ENCODE measurements around the gene ESPL1. TPM values are rescaled to one million over a fixed set of nuclear protein-coding genes. Genes with fewer than 3 reads are reported as not detected.

The ESPL1 gene
- total RNA-seq, 1 experiment from 2014 or later: 29.5 TPM

DNA sequence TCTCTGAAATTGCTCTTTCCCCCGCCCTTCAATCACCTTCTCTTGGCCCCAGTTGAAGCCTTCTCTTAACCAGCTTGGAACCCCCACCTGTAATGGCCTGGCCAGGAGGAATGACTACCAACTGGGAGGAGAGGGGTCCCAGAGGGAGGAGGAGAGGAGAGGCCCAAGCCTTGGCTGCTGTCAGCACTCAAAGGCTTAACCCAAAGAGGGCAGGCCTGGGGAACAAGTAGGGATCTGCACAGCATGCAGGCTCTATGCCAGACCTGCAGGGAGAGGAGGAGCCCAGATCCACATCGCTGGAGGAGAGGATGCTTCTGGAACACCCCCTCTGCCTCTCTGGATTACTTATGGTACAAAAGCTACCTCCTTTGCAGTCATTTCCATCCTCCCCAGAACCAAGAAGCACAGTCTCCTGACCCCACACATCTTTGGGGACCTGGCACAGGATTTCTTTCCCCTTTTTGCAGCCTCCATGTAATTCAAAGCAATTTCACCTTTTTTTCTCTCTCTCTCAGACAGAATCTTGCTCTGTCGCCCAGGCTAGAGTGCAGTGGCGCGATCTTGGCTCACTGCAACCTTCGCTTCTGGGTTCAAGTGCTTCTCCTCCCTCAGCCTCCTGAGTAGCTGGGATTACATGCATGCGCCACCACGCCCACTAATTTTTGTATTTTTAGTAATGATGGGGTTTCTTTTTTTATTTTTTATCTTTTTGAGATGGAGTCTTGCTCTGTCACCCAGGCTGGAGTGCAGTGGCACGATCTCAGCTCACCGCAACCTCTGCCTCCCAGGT lies 42.3 kb upstream of the ESPL1 start:
- no peak overlapping the region for H3K27ac ChIP-seq
- no peak overlapping the region for H3K4me3 ChIP-seq
- peaks cover 15% of the 10 kb centered on the region for H3K4me1 ChIP-seq
- no peak for DNase-seq
- no peaks in the 10 kb centered on the region for H3K9me3 ChIP-seq (replicated peaks)
- no peaks in the 10 kb centered on the region for H3K27me3 ChIP-seq
- H3K36me3 ChIP-seq: no peaks in the 10 kb centered on the region

DNA sequence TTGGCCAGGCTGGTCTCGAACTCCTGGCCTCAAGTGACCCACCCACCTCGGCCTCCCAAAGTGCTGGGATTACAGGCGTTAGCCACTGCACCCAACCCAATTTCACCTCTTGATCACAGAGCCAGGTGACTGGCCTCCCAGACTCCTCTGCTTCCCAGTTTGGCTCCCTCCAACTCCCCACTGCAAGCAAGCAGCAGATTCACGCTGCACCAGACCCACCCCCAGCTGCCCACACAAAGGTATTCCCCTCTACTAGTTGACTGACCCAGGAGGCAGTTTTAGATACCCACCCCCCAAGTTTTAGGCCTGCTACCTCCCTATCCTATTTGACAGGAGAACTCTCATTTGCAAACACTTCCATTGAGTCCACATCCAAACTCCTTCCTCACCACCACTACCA lies 41.3 kb upstream of the ESPL1 start:
- Histone ChIP-seq H3K9me3 (replicated peaks) (no peaks in the 10 kb centered on the region), H3K27me3 (no peaks in the 10 kb centered on the region), H3K4me3 (no peak overlapping the region), H3K4me1 (peaks cover 15% of the 10 kb centered on the region), H3K27ac (no peak overlapping the region), H3K36me3 (no peaks in the 10 kb centered on the region)
- no peak for DNase-seq

DNA sequence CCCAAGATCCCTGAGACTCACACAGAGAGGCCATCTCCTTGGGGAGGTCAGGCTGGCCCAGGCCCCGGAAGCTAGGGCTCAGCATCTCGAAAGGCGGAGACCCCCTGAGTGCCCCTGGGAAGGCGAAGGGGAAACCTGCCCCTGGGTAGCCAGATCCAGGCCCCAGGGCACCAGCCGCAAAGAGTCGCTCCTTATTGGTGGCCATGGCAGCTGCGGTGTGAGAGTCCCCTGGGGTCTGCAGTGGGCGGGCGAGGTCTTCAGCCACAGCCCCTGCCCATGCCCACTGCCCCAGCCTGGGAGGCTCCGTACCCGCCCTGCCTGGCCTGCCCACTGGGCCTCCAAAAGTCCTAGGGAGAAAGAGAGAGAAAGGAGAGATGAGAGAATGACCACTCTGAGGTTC lies 40.8 kb upstream of the ESPL1 start:
- peaks cover 16% of the 10 kb centered on the region for H3K4me1 ChIP-seq
- no peak overlapping the region for H3K27ac ChIP-seq
- H3K4me3 ChIP-seq: no peak overlapping the region
- no peaks in the 10 kb centered on the region for H3K9me3 ChIP-seq (replicated peaks)
- no peaks in the 10 kb centered on the region for H3K27me3 ChIP-seq
- H3K36me3 ChIP-seq: no peaks in the 10 kb centered on the region
- DNase-seq: no peak

DNA sequence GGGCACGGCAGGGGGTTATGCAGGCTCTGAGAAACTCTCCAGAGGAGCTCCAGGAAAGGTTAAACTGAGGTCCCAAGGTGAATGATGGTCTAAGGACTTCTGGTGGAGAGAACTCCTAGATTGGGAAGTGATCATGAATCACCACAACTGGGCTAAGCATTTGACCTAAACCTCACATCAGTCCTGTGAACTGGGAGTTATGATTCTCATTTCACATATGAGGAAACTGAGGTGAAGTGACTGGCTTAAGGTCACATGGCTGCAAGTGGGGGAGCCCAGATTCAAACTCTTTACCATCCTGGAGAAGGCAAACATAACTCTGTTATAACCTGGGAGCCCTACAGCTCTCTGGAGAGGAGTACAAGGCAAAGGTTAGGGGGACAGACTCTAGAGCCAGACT lies 40.3 kb upstream of the ESPL1 start:
- H3K4me1 ChIP-seq: peaks cover 16% of the 10 kb centered on the region
- H3K27me3 ChIP-seq: no peaks in the 10 kb centered on the region
- H3K9me3 ChIP-seq (replicated peaks): no peaks in the 10 kb centered on the region
- H3K36me3 ChIP-seq: no peaks in the 10 kb centered on the region
- DNase-seq: no peak
- no peak overlapping the region for H3K27ac ChIP-seq
- H3K4me3 ChIP-seq: no peak overlapping the region

DNA sequence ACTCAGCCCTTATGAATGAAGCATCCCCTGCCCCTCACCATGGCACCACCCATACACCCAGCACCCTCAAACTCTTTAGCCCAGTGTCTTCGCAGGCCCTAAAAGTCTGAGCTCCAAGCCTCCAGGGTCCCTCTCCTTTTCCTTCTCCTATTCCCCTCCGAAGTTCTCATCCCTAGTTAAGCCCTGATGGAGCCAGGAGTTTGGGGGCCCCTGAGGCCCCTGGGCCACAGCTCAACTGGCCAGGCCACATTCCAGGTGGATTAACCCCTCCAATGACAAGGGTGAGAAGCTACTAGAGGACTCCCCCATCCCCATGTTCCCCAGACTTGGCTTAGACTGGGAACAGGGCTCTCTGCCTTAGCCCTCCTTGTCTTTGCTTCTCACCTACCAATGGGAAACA lies 38.6 kb upstream of the ESPL1 start:
- no peaks in the 10 kb centered on the region for H3K36me3 ChIP-seq
- no peaks in the 10 kb centered on the region for H3K9me3 ChIP-seq (replicated peaks)
- no peak overlapping the region for H3K27ac ChIP-seq
- peaks cover 13% of the 10 kb centered on the region for H3K4me1 ChIP-seq
- H3K4me3 ChIP-seq: no peak overlapping the region
- DNase-seq: no peak
- H3K27me3 ChIP-seq: no peaks in the 10 kb centered on the region

DNA sequence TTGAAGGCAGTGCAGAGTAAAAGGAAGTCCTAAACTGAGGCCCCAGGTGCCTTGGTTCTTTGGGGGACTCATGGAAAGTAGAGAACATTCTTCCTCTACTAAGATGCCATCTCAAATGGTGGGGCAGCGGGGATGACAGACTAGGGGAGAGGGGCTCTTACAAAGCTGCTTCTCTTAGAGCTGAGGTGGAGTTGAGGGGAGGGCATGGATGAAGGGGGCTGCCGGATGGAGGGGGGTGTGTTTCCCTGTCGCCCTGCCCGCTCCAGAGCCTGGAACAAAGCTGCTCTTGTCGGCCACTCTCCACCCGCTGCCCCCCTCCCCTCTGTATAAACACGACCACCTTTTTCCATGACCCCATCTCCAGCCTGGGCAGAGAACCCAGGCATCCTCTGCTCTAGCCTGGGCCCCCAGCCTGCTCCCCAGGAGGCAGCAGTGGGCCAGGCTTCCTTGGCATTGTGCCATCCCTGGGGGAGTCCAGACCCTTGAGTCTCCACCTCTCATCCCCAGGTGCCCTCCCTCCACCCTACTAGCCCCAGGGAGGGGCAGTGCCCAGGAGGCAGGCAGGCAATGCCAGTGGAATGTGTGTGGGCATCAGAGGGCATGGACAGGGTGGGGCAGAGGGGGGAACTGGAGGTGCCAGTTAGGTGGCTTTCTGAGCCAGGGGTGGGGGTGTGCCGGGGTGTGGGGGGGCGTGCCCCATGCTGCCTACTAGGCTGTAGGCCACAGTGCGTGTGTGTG lies 37.8 kb upstream of the ESPL1 start:
- Histone ChIP-seq H3K27ac (no peak overlapping the region), H3K4me1 (peaks cover 13% of the 10 kb centered on the region), H3K27me3 (no peaks in the 10 kb centered on the region), H3K9me3 (replicated peaks) (no peaks in the 10 kb centered on the region), H3K4me3 (no peak overlapping the region), H3K36me3 (no peaks in the 10 kb centered on the region)
- DNase-seq: no peak

DNA sequence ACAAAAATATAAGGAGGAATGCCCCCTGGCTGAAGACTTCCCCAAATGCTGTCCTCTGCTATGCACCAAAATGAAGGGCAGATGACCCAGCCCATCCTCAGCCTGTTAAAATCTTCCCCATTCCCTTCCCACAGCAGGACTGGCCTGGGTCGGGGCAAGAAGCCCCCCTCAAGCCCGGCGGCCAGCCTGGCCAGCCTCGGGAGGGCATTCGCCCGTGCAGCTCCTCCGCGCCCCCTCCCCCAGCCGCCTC lies 36.5 kb upstream of the ESPL1 start:
- Histone ChIP-seq H3K4me3 (peak overlapping the region; percentile 66), H3K9me3 (replicated peaks) (no peaks in the 10 kb centered on the region), H3K27ac (peak overlapping the region; percentile 27; the same call in 1 of the 2 replicates), H3K4me1 (peaks cover 13% of the 10 kb centered on the region), H3K27me3 (no peaks in the 10 kb centered on the region; the same call in 1 of the 2 replicates), H3K36me3 (no peaks in the 10 kb centered on the region)
- no peak for DNase-seq

DNA sequence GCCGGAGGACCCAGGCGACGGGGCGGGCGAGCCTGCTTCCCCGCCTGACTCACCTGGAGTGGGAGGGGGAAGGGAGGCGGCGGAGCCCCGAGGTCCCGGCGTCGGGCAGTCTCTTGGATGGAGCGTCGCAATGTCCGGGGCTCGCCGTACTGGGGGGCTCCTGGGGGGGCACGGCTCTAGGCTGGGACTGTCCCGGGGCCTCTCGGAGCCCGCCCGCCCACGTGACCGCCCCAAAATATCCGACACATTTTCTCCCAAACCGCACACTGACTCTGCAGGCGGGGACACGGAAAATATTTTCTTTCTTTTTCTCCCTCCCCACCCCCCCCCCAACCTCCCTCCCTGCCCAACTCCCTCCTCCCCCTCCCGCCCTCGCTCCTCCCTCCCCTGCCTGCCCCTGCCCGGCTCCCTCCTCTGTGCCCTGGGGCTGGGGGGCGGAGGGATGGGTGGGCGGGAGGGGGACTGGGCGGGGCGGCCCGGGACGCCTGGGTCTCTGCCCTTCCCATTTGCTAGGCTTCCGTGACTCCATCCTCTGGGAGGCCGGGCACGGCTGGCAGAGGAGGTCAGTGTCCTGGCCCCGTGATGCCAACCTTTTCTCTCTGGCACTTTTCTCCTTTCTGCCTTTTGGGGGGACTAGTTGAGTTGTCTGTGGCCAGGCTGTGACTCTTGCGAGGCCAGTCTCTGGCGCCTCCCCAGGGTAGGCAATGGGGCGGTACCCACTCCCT lies 36.0 kb upstream of the ESPL1 start, which contains the start of gene RARG:
Gene RARG, minus strand, starts transcription at position 289 of the 725 bp plus-strand sequence. CDS start 4,664 bp downstream, outside the sequence.
- peak; percentile 55 to 59 for DNase-seq
- H3K27me3 ChIP-seq: no peaks in the 10 kb centered on the region; the same call in 1 of the 2 replicates
- H3K36me3 ChIP-seq: no peaks in the 10 kb centered on the region
- H3K4me1 ChIP-seq: peaks cover 13% of the 10 kb centered on the region
- peak within 1 kb of the TSS; percentile 66 for H3K4me3 ChIP-seq
- no peaks in the 10 kb centered on the region for H3K9me3 ChIP-seq (replicated peaks)
- peak within 1 kb of the TSS; percentile 27; the same call in 1 of the 2 replicates for H3K27ac ChIP-seq

DNA sequence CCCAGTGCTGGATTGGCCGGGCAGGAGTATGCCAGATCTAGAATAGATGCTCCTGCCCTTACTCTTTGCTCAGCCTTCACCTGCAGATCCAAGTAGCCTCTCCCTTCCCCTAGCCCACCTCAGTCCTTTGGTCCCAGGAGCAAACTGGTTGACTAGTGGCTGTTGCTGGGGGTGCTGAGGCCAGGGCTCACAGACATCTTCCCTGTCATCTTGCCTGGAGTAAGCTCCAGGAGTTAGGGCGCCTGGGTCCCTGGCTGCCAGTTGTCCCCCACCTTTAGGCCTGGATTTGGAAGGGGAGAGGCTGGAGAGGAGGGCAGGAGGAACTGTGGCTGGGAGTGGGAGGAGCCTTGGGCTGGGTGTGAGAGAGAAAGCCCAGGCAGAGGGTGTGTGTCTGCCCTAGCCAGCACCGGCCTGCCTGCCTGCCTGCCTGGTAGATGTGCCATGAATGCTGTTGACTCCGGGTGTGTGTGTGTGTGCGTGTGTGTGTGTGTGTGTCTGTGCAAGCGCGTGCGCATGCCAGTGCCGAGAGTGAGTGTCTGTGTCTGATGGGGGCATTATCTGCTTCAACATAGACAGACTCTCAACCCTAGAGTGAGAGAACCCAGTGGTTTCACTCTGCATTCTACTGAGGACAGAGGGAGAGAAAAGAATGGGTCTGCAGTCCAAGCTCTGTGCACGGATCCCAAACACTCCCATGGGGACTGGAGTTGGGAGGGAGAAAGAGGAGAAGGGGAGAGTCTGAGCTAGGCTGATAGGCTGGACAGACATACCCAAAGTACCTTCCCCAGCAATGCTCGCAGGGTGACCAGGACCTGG lies 35.2 kb upstream of the ESPL1 start:
- H3K9me3 ChIP-seq (replicated peaks): no peaks in the 10 kb centered on the region
- no peak overlapping the region for H3K27ac ChIP-seq
- peak overlapping the region; percentile 57 for H3K4me3 ChIP-seq

DNA sequence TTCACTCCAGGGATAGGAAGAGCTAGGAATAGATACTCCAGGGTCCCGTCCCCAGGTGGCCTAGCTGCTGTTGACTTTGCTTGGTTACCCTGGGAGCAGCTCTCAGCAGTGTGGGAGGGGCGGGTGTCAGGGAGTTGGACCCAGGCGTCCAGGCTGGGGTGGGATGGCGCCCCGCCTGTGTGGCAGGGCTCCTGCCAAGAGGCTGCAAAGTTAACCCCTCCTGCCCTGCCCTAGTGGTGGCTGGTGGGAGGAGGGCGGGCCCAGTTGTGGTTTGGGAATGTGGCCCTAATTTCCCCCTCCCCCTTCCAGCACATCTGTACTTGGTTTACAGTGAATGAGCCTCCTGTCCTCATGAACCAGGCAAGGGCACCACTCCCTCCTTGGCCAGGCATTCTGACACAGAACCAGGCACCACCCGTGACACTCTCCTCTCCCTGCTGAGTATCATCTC lies 34.4 kb upstream of the ESPL1 start:
- no peak for DNase-seq
- H3K4me1 ChIP-seq: peaks cover 13% of the 10 kb centered on the region
- peaks cover 6% of the 10 kb centered on the region; the same call in 1 of the 2 replicates for H3K27me3 ChIP-seq
- H3K9me3 ChIP-seq (replicated peaks): no peaks in the 10 kb centered on the region
- H3K36me3 ChIP-seq: no peaks in the 10 kb centered on the region
- H3K27ac ChIP-seq: no peak overlapping the region
- no peak overlapping the region for H3K4me3 ChIP-seq

More for the DNA sequence above, 35.2 kb upstream of the ESPL1 start:
- DNase-seq: peak; percentile 28 to 30
- no peaks in the 10 kb centered on the region for H3K36me3 ChIP-seq
- H3K27me3 ChIP-seq: peaks cover 6% of the 10 kb centered on the region; the same call in 1 of the 2 replicates
- H3K4me1 ChIP-seq: peaks cover 13% of the 10 kb centered on the region

DNA sequence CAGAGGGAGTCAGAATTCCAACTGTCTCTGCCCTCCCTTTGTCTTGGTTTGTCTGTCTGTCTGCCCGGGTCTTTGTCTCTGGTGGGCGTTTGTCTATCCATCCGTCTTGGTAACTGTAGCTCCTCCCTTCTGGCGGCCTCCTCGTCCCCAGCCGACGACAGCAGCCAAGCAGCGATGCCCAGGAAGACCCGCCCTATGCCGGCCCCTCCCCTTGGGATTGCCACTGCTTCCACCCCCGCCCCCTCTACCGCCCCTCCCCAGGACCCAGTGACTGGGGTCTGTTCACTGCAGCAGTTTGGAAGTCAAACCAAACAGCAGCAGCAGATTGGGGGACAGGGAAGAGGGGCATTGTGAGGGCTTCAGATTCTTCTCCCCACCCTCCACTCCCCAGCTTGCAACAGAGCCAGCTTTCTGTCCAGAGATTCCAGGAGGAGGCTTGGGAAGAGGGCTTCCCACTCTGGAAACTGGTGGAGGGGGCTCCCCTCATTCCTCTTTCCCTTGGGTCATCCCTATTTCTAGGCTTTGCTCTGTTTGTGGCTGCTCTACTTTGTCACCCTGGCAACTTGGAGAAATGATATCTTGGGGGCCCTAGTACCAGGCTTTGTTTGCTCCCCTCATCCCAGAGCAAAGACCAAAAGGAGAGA lies 33.7 kb upstream of the ESPL1 start:
- H3K36me3 ChIP-seq: no peaks in the 10 kb centered on the region
- no peak overlapping the region for H3K4me3 ChIP-seq
- H3K9me3 ChIP-seq (replicated peaks): no peaks in the 10 kb centered on the region
- DNase-seq: peak in 1 of 2 experiments; percentile 42
- H3K4me1 ChIP-seq: peaks cover 13% of the 10 kb centered on the region
- H3K27me3 ChIP-seq: peaks cover 6% of the 10 kb centered on the region; the same call in 1 of the 2 replicates
- H3K27ac ChIP-seq: no peak overlapping the region

DNA sequence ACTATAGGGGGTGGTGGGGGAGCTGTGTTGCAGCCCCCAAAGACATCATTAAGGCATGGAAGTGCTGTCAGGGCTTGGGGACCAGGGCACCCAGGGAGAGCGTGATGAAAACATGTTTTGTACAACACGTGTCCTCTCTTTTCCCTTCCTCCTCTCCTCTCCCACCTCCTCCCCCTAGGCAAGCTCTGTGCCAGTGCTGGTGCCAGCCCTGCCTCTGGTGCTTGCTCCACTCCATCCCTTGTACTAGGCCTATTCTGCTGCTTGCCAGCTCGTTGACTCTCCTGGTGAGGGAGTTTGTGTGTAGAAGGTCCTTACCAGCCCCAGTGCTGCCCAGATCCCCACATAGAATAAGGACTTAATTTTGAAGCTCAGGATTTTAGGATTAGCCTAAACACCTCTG lies 32.9 kb upstream of the ESPL1 start:
- Histone ChIP-seq H3K4me3 (no peak overlapping the region), H3K27me3 (peaks cover 6% of the 10 kb centered on the region; the same call in 1 of the 2 replicates), H3K9me3 (replicated peaks) (no peaks in the 10 kb centered on the region), H3K4me1 (peaks cover 13% of the 10 kb centered on the region), H3K27ac (no peak overlapping the region), H3K36me3 (no peaks in the 10 kb centered on the region)
- no peak for DNase-seq

DNA sequence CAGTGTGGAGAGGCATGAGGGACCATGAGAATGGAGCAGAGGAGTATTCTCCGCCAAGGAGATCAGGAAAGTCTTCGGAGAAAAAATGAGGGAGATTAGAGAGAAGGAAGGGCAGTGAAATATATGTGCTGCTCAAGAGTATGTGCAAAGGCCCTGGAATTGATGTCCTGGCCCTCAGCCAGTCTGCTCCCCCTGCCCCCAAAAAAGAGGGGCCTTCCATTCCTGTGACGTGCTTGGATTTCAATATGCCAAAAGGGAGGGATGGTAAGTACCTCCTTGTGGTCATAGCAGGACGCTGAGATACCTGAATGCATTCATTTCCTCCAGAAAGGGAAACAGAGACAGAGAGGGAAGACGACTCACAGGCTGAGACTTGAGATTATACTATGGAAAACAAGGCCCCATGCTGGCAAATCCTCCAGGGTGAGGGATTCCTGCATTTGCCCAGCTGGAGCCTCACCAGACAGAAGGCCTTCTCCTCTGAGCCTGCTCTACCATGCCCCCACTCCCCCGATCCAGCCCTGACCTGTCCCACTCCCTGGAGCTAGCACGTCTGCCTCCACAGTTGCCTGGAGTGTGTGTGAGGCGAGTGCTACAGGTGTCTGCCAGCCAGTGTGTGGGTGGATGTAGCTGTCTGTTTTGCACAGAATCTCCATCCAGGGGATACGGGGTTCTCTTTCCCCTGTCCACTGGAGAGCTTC lies 32.2 kb upstream of the ESPL1 start:
- no peak for DNase-seq
- Histone ChIP-seq H3K9me3 (replicated peaks) (no peaks in the 10 kb centered on the region), H3K27me3 (peaks cover 6% of the 10 kb centered on the region; the same call in 1 of the 2 replicates), H3K4me1 (peaks cover 13% of the 10 kb centered on the region), H3K36me3 (no peaks in the 10 kb centered on the region), H3K4me3 (no peak overlapping the region), H3K27ac (no peak overlapping the region)

All from SJCRH30 (cell line).